Activated CD4-positive, alpha-beta memory T cell treated with anti-CD3 and anti-CD28 coated beads for 36 hours (primary cell): ENCODE data around the gene ZNF169. TPM values are rescaled to one million over a fixed set of nuclear protein-coding genes. Genes with fewer than 3 reads are reported as not detected.
A peak's percentile ranks its signal among the peaks of the same experiment; 100 is the strongest.
"Not testable (repeated sequence)": the region's sequence is repeated elsewhere in the genome, so short reads cannot be mapped to it uniquely, and the experiment has no call there.

Experiments
- CTCF ChIA-PET: fragments of 350-600 bp; sonication (Branson Sonifier 250); formaldehyde crosslinking; loops from one replicate; lab custom pipeline; 2021; ENCODE audit warnings: antibody characterized with exemption, inconsistent platforms; lab: Charles Lee
- POLR2A ChIA-PET: fragments of 350-600 bp; sonication (Branson Sonifier 250); formaldehyde crosslinking; loops from one replicate; lab custom pipeline; 2021; ENCODE audit warnings: antibody characterized with exemption; lab: Charles Lee
- DNase-seq: peaks from one replicate; pipeline ENCODE4 v3.0.0-alpha.2; 2020
- H3K27ac Mint-ChIP-seq: one replicate; pipeline ENCODE4 v1.8.0; 2021; ENCODE audit warnings: mixed read lengths
- H3K27me3 Mint-ChIP-seq: one replicate; pipeline ENCODE4 v1.8.0; 2021; ENCODE audit warnings: mixed read lengths
- H3K36me3 Mint-ChIP-seq: one replicate; pipeline ENCODE4 v1.8.0; 2021; ENCODE audit warnings: mixed read lengths
- H3K4me1 Mint-ChIP-seq: one replicate; pipeline ENCODE4 v1.8.0; 2021; ENCODE audit warnings: low read depth, mixed read lengths
- H3K4me3 Mint-ChIP-seq: one replicate; pipeline ENCODE4 v1.8.0; 2021; ENCODE audit warnings: mild to moderate bottlenecking, mixed read lengths
- H3K9me3 Mint-ChIP-seq: one replicate; pipeline ENCODE4 v1.8.0; 2021; ENCODE audit warnings: mixed read lengths
- intact Hi-C: fragments of 100-400 bp; cut with micrococcal nuclease; formaldehyde crosslinking; loops from one replicate; pipeline ENCODE4 v1.15.1; 2023
- total RNA-seq, 2 experiments: library from RNA; stranded (reverse); gene quantifications; one replicate each; pipeline ENCODE4 v1.2.3, GENCODE V29; 2021

Gene ZNF169
- total RNA-seq, 2 experiments from 2014 or later: 5.7 to 6.0 TPM

DNA sequence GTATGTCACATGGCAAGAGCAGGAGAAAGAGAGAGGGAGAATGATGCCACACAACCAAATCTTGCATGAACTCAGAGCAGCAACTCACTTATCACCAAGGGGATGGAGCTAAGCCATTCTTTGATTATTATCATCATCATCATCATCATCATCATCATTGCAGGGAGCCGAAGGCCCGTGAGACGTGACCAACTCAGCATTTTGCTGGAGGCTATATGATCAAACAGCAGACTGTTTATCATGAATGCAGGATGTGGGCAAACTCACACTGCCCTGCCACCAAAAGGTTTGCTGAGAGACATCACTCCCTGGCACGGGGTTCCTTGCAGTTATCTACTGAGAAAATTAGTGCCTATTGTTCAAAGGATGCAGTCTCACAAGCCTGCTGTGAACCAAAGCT lies 8.6 kb upstream of the ZNF169 start:
- no peak overlapping the region for H3K27ac Mint-ChIP-seq
- intact Hi-C loops: no loop called here
- no peaks in the 10 kb centered on the region for H3K36me3 Mint-ChIP-seq
- H3K27me3 Mint-ChIP-seq: peaks cover 1% of the 10 kb centered on the region
- peak; percentile 38 for DNase-seq
- CTCF ChIA-PET: no interaction called here
- peaks cover 10% of the 10 kb centered on the region for H3K4me1 Mint-ChIP-seq
- POLR2A ChIA-PET: no interaction called here
- no peaks in the 10 kb centered on the region for H3K9me3 Mint-ChIP-seq
- H3K4me3 Mint-ChIP-seq: no peak overlapping the region

DNA sequence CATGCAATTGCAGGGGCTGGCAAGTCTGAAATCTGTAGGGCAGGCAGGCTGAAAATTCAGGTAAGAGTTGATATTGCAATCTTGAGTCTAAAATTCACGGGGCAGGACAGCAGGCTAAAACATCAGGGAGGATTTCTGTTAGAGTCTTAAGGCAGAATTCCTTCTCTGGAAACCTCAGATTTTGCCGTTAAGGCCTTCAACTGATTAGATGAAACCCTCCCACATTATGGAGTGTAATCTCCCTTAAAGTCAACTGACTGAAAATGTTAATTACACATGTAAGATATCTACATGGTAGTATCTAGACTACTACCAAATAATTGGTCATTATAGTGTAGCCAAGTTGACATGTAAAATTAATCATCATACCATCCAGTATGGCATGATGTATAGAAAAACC lies 3.1 kb upstream of the ZNF169 start:
- Mint-ChIP-seq H3K4me3 (no peak overlapping the region), H3K4me1 (peaks cover 16% of the 10 kb centered on the region), H3K9me3 (no peaks in the 10 kb centered on the region), H3K36me3 (peaks cover 6% of the 10 kb centered on the region), H3K27ac (no peak overlapping the region), H3K27me3 (peaks cover 4% of the 10 kb centered on the region)
- CTCF ChIA-PET: no interaction called here
- intact Hi-C loops: no loop called here
- POLR2A ChIA-PET: no interaction called here
- no peak for DNase-seq

DNA sequence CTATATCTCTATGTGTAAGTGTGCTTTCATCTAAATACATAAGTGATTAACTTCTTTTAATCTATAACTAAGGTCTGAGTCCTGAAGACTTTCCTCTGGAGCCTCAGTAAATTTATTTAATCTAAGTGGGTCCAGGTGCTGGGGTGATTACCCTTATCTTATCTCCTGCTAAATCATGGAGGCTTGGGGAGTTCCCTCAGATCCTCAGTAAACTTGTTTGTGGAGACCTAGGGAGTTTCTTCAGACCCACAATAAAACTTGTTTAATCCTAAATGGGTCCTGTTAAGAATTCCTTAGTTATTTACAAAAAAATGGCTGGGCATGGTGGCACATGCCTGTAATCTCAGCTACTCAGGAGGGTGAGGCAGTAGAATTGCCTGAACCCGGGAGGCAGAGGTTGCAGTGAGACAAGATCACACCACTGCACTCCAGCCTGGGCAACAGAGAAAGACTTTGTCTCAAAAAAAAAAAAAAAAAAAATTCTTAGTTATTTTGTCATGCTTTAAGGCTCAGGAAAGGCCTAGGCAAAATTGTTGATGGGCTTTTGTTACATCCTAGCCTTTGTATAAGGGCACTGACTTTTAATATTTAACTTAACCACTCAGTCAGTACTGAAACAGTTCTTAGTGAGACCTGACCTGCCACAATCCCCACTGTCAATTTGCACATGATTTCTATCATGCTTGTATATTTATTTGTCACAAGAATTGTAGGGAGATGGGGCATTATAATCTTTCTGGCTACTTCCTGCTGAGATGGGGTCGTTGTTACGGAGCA lies 6.7 kb downstream of the ZNF169 start:
- Mint-ChIP-seq H3K36me3 (peaks cover 30% of the 10 kb centered on the region), H3K9me3 (peaks cover 14% of the 10 kb centered on the region), H3K4me1 (peaks cover 20% of the 10 kb centered on the region)
- H3K27me3 Mint-ChIP-seq, H3K4me3 Mint-ChIP-seq, H3K27ac Mint-ChIP-seq, DNase-seq, CTCF ChIA-PET, intact Hi-C loops, POLR2A ChIA-PET: not testable (repeated sequence)

DNA sequence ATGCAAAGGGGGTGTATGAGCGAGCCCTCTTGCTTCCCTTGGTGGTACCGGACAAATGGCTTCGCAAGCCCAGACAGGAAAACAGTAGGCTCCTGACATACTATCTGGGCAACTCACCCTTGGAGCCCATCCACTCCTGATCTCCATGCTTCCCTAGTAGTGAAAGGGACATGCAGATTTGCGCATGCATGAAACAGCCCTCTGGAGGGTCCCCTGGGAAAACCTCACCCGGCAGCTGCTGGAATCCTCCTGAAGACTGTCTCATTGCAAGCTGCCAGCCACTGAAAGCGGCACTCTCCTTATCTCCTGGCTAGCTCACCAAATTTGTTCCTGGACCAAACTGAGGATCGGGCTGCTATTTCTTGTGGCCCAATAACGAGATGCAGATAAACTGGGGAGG lies 10.2 kb downstream of the ZNF169 start:
- CTCF ChIA-PET: interaction anchor here (1.2 kb wide), 1 partner anchor 56 kb away, joined by 3 read pairs; no protein-coding TSS in a partner anchor
- Mint-ChIP-seq H3K9me3 (peaks cover 14% of the 10 kb centered on the region), H3K4me3 (no peak overlapping the region), H3K4me1 (peaks cover 12% of the 10 kb centered on the region), H3K27ac (no peak overlapping the region), H3K27me3 (no peaks in the 10 kb centered on the region), H3K36me3 (peaks cover 29% of the 10 kb centered on the region)
- POLR2A ChIA-PET: no interaction called here
- no peak for DNase-seq
- intact Hi-C loops: no loop called here

DNA sequence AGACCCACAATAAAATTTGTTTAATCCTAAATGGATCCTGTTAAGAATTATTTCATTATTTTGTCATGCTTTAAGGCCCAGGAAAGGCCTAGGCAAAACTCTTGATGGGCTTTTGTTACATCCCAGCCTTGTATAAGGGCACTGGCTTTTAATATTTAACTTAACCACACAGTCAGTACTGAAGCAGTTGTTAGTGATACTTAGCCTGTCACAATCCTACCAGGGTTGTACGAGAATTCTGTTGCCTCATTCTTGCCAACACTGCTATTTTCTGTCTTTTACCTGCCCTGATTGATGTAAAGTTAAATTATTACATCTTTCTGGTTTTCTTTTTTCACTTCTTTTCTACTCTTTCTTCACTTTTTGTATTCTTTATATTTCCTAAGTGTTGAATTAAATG lies 10.9 kb downstream of the ZNF169 start:
- Mint-ChIP-seq H3K27ac (no peak overlapping the region), H3K36me3 (peaks cover 26% of the 10 kb centered on the region), H3K4me3 (no peak overlapping the region), H3K9me3 (peaks cover 14% of the 10 kb centered on the region), H3K4me1 (peaks cover 12% of the 10 kb centered on the region), H3K27me3 (no peaks in the 10 kb centered on the region)
- ChIA-PET POLR2A (no interaction called here), CTCF (no interaction called here)
- DNase-seq: no peak
- intact Hi-C loops: no loop called here

DNA sequence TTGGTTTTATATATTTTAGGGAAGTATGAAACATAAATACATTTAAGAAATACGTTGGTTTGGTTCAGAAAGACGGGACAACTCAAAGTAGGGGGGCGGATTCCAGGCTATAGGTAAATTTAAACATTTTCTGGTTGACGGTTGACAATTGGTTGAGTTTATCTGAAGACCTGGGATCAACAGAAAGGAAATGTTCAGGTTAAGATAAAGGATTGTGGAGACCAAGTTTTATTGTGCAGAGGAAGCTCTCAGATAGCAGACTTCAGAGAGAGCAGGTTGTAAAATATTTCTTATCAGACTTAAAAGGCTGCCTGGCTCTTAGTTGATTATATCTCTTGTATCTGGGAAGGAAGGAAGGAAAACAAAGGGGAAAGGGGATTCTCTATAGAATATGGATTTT lies 17.9 kb downstream of the ZNF169 start:
- H3K27ac Mint-ChIP-seq, H3K27me3 Mint-ChIP-seq, H3K4me3 Mint-ChIP-seq, POLR2A ChIA-PET, DNase-seq, CTCF ChIA-PET, intact Hi-C loops: not testable (repeated sequence)
- peaks cover 18% of the 10 kb centered on the region for H3K9me3 Mint-ChIP-seq
- H3K36me3 Mint-ChIP-seq: peaks cover 51% of the 10 kb centered on the region
- H3K4me1 Mint-ChIP-seq: peaks cover 11% of the 10 kb centered on the region

DNA sequence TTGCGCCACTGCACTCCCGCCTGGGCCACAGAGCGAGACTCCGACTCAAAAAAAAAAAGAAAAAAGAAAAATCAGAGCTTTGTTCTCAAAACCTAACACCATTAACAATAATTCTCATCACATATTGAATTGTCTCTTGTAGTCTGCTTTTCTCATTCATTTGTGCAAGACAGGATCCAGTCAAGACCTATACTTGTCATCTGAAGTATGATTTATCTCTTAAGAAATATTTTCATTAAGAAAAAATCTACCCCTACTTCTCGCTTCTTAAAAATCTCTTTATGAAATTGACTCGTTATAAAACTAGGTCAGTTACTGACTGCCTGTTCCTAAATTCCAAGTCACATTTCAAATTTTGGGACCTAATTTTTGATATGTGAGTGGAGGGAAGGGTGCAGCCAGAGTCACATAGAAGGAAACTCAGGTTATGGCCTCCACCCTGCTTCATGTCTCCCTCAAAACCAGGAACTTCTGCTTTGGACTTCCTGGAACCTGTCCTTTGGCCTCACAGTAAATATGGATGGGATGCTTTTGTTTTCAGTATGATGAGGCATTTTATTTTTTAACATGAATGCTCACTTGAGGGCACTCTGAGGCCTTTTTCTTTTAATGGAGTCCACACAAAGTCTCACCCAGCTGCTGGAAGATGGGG lies 18.9 kb downstream of the ZNF169 start:
- Mint-ChIP-seq H3K36me3 (peaks cover 55% of the 10 kb centered on the region), H3K27ac (no peak overlapping the region), H3K27me3 (no peaks in the 10 kb centered on the region), H3K9me3 (peaks cover 18% of the 10 kb centered on the region), H3K4me3 (no peak overlapping the region), H3K4me1 (peaks cover 3% of the 10 kb centered on the region)
- DNase-seq: no peak
- CTCF ChIA-PET: no interaction called here
- POLR2A ChIA-PET: no interaction called here
- intact Hi-C loops: no loop called here

DNA sequence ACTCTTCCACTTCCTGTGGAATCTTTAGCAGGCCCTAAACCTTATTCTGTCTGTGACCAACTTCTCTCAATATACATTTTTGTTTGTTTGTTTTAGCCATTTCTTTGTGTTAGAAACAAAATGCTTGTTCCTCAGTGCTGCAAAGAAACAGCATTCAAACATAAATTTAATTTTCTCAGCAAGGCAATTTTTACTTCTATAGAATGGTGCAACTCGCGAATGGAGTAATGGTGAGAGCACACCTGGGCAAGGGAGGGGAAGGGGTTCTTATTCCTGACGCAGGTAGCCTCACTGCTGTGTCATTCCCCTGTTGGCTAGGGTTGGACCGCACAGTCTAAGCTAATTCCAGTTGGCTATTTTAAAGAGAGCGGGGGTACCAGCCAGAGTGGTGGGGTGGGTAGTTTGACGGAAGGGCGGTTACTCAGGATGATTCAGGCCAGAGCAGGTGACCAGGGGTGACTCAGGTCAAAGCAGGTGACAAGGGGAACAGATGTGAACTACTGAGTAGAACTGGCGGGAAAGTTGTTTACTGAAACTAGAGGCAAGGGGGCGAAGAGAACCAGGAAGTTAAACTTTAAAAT lies 21.4 kb downstream of the ZNF169 start:
- Mint-ChIP-seq H3K27me3 (no peaks in the 10 kb centered on the region), H3K4me1 (peaks cover under 1% of the 10 kb centered on the region), H3K9me3 (peaks cover 18% of the 10 kb centered on the region), H3K4me3 (no peak overlapping the region), H3K27ac (no peak overlapping the region), H3K36me3 (peaks cover 54% of the 10 kb centered on the region)
- intact Hi-C loops: no loop called here
- no peak for DNase-seq
- POLR2A ChIA-PET: no interaction called here
- CTCF ChIA-PET: no interaction called here

DNA sequence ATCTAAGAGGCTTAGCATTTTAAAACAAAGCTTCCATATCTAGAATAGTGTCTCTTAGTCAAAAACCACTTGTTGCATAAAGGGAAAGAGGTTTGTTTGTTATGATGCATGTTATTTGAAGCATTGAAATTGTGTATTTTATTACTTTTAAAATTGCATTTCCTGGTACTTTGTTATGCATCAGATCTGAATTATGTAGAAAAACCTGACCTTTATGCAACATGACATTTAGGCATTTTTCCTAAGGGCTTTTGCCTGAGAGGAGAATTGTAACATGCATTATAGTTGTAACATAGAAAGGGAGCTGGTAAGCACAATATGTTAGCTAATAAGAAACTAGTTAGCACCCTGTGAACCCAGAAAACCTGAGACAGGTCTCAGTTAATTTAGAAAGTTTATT lies 22.0 kb downstream of the ZNF169 start:
- no peaks in the 10 kb centered on the region for H3K4me1 Mint-ChIP-seq
- no peaks in the 10 kb centered on the region for H3K27me3 Mint-ChIP-seq
- CTCF ChIA-PET: no interaction called here
- no peak for DNase-seq
- POLR2A ChIA-PET: no interaction called here
- H3K4me3 Mint-ChIP-seq: no peak overlapping the region
- H3K27ac Mint-ChIP-seq: no peak overlapping the region
- H3K36me3 Mint-ChIP-seq: peaks cover 55% of the 10 kb centered on the region
- intact Hi-C loops: no loop called here
- peaks cover 18% of the 10 kb centered on the region for H3K9me3 Mint-ChIP-seq

DNA sequence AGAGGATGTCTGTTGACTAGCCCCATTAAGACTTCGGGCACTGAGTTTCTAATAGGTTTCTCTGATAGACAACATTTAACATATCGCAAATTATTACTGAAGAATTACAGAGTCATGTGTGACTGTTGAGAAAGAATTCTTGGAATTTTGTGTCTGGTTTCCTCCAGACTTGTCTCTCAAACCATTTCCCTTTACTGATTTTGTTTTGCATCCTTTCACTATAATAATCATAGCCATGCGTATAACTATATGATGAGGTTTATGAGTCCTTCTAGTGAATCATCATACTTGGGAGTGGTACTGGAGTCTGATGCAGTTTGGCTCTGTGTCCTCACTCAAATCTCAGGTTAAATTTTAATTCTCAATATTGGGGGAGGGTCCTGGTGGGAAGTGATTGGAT lies 27.0 kb downstream of the ZNF169 start:
- H3K27me3 Mint-ChIP-seq: no peaks in the 10 kb centered on the region
- DNase-seq: no peak
- CTCF ChIA-PET: no interaction called here
- POLR2A ChIA-PET: no interaction called here
- H3K4me1 Mint-ChIP-seq: no peaks in the 10 kb centered on the region
- intact Hi-C loops: no loop called here
- no peak overlapping the region for H3K4me3 Mint-ChIP-seq
- peaks cover under 1% of the 10 kb centered on the region for H3K9me3 Mint-ChIP-seq
- no peak overlapping the region for H3K27ac Mint-ChIP-seq
- H3K36me3 Mint-ChIP-seq: peaks cover 46% of the 10 kb centered on the region

DNA sequence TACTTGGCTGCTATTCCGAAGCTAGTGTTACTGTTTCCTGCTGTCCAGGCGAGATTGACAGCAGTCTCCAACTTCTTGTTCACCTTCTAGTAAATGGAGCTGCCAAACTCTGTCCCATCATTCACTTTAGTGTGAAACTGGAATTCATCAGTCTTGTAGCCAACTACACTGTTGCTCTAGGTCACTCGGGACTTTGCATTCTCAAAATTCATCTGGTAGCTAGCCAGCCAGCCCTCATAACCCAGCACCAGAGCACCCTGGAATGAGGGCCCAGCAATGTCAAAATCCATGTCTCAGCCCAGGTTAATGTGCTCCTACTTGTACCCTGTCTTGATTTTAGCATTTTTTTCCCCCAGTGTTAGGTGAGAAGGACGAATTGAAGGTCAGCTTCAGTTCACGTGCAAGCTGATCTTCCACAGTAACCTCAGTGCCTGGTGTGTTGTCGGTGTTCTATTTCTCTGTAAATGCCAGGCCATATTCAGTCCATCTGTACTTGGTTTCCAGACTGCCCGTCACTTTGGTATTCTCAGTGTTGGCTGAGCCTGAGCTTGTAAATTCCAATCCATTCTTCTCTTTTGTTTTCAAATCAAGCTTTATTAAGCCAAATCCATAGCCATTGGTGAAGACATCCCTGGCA lies 28.9 kb downstream of the ZNF169 start:
- peaks cover 50% of the 10 kb centered on the region for H3K36me3 Mint-ChIP-seq
- H3K4me1 Mint-ChIP-seq: no peaks in the 10 kb centered on the region
- POLR2A ChIA-PET: no interaction called here
- CTCF ChIA-PET: no interaction called here
- H3K27me3 Mint-ChIP-seq: no peaks in the 10 kb centered on the region
- intact Hi-C loops: no loop called here
- peaks cover 2% of the 10 kb centered on the region for H3K9me3 Mint-ChIP-seq
- H3K27ac Mint-ChIP-seq: no peak overlapping the region
- DNase-seq: no peak
- no peak overlapping the region for H3K4me3 Mint-ChIP-seq

DNA sequence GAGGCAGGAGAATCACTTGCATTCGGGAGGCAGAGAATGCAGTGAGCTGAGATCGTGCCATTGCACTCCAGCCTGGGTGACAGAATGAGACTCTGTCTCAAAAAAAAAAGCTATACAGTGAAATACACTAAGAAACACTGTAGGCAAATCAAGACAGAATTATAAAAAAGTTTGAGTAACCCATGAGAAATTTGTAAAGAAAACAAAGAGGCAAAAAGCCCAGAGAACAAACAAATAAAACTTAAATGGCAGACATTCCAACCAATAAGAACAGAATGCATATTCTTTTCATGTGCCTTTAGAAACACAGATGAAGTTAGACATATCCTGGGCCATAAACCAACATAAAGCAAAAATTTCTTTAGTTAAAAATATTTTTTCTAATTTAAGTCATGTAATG lies 30.6 kb downstream of the ZNF169 start:
- intact Hi-C loops: no loop called here
- ChIA-PET POLR2A (no interaction called here), CTCF (no interaction called here)
- Mint-ChIP-seq H3K9me3 (peaks cover 2% of the 10 kb centered on the region), H3K27ac (no peak overlapping the region), H3K27me3 (no peaks in the 10 kb centered on the region), H3K36me3 (peaks cover 54% of the 10 kb centered on the region), H3K4me3 (no peak overlapping the region), H3K4me1 (no peaks in the 10 kb centered on the region)
- no peak for DNase-seq
